ENCODE measurements around the gene GARNL3.
A peak's percentile ranks its signal among the peaks of the same experiment; 100 is the strongest.

The GARNL3 gene, protein sequence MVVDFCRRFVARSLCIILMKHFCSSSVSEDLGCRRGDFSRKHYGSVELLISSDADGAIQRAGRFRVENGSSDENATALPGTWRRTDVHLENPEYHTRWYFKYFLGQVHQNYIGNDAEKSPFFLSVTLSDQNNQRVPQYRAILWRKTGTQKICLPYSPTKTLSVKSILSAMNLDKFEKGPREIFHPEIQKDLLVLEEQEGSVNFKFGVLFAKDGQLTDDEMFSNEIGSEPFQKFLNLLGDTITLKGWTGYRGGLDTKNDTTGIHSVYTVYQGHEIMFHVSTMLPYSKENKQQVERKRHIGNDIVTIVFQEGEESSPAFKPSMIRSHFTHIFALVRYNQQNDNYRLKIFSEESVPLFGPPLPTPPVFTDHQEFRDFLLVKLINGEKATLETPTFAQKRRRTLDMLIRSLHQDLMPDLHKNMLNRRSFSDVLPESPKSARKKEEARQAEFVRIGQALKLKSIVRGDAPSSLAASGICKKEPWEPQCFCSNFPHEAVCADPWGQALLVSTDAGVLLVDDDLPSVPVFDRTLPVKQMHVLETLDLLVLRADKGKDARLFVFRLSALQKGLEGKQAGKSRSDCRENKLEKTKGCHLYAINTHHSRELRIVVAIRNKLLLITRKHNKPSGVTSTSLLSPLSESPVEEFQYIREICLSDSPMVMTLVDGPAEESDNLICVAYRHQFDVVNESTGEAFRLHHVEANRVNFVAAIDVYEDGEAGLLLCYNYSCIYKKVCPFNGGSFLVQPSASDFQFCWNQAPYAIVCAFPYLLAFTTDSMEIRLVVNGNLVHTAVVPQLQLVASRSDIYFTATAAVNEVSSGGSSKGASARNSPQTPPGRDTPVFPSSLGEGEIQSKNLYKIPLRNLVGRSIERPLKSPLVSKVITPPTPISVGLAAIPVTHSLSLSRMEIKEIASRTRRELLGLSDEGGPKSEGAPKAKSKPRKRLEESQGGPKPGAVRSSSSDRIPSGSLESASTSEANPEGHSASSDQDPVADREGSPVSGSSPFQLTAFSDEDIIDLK

DNA sequence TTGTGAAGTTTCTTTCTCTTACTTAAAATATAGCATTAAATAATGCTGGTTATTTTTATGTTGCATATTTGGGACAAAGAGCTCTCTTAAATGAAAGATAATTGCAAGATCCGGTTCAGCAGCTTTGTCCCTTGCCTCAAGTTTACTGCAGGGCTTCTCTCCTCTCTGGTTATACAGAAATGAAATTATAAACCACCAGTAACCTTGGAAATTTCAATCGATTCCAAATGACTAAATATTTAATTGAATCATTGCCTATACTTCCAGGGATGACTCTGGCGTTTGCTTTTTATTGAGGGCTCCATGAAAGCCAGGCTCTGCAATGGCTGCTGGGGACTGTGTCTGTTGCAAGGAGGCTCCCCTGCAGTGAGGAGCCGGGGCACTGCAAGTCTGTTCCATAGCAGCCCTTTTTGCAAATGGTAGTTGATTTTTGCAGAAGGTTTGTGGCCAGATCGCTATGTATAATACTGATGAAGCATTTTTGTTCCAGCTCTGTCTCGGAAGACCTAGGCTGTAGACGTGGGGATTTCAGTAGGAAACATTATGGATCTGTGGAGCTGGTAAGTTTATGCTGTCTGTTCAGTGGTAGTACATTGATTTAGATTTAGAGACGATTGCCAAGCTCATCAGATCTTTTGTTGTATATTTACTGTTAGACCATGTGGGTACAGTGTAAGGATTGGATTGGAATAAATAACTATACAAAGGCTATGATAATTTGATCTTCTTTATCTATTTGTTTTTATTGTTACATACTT is at the start of gene GARNL3:
TSS of gene GARNL3 (plus strand) at position 313 of the 758 bp plus-strand sequence. CDS start at position 417, 104 bp downstream.
- DNase-seq = no peak

DNA sequence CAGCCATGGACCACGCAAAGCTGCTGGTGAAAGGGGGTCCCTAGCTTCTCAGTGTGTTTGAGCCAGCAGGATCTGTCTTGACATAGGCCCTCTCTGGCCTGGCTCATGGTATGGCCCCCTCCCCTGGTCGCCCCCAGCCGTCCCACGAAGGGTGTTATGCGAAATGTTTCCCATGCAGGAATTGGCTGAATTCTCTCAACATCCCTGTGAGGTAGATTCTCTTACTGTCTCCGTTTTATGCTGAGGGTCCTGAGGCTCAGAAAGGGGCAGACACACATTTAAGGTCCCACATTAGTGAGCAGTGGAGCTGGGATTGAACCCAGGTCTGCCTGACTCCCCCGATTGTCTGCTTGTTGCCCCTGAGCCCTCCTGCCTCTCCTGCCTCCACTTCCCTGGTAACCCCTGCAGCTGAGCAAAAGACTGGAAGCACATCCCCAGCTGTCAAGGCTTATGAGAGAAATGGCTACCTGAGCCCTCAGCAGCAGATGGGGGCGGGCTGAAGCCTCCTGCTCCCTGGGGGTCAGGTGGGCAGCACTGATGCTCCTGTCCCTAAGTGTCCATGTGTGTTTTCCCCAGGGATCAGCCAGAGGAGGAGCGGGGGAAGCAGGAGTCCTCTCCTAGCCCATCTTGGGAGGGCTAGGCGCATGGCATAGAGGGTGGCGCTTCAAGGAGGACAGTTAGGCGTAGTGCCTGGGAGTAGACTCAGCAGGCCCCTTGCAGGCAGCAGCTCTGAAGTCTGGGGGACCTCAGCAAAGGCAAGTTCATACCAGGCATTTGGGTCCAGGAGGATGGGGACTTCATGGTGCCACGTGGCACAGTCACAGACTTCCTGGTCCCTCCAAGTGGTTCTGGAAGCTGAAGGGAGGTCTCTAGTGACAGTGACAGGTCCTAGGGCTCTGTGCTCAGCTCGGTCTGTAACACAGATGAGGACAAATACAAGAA is 49.0 kb upstream of the GARNL3 start:
- no peak for DNase-seq

DNA sequence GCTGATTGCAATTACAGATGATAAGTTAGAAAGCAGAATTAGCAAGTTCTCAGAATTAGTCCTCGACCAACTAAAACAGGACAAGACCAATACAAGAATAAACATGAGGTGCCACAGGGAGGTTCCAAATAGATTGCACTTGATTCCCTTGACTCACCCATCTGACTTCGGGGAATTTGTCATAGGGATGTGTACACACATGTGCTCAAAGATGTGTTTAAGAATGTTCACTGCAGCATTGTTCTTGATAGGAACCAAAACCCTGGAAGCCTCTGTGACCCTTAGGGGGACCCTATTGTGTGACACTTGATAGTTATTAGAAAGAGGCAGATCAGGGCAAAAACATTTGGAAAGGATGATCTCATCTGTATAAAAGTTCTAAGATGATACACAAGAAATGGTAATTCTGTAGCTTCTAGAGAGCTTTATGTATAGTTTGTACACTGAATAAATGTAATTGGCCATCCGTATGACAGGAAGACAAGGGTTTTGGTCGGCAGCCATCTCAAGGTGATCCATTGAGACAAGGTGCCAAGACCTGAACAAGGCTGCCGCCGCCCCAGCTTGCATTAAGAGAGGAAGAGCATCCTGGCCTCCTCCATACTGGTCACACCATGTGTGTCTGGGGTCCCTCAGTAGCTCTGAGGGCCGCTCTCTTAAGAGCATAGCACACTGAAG is 48.2 kb upstream of the GARNL3 start:
- no peak for DNase-seq

DNA sequence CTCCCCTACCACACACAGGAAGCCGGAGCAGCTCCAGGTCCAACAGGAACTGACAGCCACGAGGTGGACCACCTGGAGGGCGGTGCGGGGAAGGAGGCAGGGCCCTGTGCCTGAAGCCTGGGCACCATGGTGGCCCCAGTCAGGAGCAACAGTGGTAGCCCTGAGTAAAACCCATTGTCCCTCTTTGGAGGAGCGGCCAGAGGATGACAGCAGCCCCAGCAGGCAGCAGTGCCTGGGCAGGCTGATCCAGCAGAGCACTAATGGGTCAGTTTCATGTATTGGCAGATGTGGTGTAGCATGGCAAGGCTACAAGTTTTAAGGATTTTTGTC is 47.7 kb upstream of the GARNL3 start:
- no peak for DNase-seq

DNA sequence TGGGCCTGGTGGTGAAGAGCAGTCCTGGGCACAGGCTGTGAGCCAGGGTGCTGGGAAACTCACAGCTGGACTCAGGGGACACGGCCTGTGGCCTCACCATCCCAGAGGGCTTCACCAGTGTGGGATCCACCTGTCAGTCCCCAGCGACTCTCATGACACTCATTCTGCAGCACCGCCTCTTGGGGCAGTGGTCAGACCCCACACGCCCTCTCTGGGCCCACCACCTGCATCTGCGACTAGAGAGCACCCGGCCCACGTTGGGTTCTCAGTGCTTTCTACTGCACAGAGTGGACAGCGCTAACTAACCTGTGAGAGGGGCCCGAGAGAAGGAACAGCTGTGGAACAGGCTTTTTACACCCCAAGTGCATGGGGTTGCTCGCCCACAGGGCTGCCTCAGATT is 45.8 kb upstream of the GARNL3 start:
- no peak for DNase-seq

DNA sequence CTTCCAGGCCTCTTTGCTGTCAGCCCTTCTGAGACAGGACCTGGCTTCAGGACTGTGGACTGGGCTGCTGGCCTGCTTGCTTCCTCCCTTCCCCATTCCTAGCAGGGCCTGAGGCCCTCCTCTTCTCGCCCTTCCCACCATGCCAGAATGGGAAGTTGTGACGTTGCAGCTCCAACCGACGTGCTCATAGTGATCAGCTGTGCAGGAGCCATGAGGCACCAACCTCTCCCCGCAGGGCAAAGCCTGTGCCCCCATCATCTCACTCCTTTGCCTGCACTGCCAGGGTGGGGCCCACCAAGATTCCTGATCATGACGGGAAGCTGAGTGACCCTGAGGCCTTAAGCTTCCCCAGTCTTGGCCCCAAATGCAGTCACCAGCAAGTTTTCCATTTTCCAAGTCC is 45.1 kb upstream of the GARNL3 start:
- DNase-seq = no peak

DNA sequence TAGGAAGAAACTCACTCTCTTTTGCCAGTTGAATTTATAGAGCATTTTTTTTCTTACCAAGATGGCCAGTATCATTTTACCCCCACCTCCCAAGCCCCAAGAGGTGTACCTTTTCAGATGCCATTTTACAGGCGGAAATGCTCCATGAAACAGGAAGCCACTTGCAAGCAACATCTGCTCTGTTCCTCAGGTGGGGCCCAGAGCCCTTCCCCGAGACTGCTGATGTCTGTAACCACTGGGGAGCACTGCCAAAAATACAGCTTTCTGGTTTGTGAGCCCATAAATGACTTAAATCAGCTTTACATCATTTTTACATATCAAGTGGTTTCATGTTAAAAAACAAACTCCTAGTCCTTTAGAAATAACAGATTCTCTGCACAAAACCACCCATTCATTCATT is 42.9 kb upstream of the GARNL3 start:
- DNase-seq = peak; percentile 57

DNA sequence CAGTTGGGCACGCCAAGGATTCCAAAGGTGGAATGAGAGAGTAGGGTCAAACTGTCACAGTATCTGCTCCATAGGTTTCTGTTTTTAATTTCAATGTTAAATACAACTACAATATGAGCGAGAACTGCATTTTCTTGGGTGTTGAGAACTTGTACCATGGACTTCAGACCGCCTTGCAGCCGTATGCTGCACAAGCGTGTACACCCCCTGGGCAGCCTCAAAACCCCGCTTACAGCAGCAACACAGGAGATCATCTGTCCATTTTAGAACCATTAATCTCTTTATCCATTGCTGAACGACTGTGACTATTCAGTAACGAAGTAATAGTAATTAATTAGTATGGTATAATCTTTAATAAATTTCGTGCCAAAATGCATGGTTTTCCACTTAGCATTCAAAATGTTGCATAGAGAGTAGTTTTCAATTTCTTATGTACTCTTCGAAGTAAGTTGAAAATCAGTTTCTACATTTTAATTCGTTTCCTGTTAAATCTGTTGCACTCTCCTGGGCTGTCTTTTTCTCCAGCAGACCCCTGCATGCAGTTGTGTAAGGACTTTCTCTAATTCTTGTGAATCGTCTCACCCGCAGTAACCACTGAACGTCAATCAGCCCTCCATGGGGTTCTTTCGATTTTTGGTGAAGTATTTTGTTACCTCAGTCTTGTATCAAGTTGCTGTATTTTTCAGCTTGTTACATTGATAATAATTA is 42.0 kb upstream of the GARNL3 start:
- DNase-seq = no peak

DNA sequence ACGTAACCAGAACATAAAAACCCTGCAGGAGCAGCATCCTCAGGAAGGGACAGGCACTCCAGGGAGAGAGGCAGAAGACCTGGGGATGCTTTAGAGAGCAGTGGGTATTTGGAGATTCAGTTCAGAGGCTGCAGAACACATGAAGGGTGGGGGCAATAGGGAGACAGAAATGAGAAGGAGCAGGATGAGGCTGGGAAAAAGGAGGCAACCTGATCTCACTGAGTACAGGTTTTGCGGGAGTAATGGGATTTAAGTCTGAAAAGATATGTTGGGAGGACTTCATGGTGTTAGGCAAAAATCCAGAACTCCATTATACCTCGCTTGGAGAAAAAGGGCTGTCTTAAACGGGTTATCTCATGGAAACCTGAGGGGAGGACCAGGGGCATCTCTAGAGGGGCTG is 41.3 kb upstream of the GARNL3 start:
- DNase-seq = no peak

DNA sequence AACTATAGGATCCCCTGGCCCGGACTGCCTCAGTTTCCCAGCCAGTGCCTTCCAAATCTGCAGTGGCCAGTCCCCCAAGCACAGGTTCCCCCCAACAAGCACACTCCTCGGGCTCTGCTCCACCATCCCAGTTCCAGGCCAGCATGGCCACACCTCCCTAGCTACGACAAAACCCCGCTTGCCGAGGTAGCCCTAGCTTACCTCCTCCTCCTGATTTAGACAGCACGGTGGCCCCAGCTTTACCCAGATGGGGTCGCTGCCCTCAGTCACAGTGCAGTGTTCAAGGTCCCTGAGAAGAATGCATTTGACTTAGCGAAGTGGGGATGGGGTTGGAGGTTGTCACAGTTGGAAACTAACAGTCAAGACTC is 40.8 kb upstream of the GARNL3 start:
- DNase-seq = no peak

DNA sequence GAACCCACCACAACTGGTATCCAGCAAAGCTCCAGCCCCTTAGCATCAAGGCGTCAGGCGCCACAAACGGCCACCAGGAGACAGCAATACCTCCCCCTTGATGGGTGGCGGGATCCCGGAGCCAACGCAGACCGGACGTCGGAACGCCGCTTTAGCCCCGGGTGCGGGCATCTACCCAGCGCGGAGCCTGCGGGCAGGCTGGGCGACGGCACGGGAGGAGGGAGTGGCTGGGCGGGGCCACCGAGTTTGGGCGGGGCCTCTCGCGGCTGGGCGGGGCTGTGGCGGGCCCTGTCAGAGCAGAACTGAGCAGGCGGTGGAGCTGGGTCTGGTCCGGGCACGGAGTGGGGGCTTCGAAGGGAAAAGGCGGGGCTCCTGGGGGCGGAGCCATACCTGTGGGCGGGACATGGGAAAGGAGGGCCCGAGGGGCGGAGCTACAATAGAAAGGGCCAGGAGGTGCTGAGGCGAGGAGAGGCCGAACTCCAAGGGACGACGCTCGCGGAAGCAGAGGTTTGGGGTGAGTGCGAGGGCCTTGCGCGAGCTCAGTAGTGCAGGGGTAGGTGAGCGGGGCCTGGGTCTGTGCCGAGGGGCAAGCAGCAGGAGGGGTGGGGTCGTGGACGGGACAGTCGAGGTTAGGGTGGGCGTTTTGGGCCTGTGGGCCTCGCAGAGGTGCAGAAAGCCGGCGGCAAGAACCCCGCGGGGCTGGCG is 40.2 kb upstream of the GARNL3 start:
- peak; percentile 95 for DNase-seq

DNA sequence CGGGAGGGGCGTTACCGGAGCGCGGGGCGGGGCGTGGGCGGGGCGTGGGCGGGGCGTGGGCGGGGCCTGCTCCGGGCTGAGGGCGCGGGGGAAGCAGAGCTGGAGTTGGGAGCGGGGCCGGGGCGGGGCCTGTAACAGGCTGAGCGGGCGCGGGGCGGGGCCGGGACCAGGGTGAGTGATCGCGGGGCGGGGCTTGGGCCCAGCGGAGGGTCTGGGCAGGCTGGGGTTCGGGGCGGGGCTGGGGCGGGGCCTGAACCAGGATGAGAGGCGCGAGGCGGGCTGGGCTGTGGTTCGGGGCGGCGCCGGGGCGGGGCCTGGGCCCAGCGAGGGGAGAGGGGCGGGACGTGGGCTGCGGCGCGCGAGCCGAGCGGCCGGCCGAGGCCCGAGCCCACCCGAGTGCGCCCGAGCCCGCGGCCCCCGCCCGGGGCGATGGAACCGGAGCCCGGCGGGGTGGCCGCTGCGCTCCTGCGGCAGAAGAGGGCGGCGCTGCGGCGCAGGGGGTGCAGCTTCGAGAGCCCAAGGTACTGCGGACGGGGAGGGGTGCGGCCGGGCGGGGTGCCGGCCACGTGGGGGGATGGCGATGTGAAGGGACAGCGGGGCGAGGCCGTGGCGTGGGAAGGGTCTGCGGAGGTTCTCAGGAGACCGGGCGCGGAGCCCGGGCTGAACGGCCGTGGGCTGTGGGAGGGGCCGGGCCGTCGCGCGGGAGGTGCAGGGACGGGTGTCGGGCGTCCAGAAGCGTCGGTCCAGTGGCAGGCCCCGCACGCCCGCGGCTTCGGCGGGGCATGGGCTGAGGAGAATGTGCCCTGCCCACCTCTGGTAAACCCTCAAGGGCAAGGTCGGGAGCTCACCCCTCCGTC is 39.5 kb upstream of the GARNL3 start:
- DNase-seq = peak; percentile 99

DNA sequence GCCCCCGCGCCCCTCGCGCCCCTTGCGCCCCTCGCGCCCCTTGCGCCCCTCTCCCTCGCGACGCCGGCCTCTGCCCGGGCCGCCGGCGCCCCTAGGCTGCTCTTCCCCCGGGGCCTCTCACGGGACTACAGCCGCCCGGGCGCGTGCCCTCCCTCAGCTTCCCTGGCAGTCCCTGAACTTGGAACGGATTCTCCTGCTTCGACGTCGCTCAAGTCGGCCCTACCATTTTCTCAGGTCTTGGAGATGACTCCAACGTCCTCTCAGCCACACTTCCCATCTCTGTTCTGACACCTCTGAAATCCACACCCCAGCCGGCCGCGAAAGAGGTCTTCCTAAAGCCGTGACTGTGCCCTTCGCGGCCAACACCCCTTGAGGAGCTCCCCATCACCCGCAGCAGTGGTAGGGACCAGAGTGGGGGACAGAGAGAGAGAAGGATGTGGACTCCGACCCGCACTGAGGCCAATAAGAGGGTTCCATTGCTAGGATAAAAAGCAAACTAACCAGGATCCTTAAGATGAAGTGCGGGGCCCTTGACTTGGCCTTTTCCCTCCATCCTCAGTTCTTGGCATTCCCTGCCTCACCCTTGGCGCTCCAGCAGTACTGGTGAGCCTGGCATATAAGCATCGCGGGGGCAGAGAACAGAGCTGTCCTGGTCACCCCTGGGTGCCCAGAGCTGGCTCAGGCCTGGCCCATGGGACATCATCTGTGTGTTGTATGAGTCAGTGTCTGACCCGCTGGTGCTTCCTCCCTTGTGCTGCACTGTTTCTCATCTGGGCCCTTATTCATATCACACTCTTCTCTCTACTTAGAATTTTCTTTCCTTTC is 38.6 kb upstream of the GARNL3 start:
- peak; percentile 25 for DNase-seq

DNA sequence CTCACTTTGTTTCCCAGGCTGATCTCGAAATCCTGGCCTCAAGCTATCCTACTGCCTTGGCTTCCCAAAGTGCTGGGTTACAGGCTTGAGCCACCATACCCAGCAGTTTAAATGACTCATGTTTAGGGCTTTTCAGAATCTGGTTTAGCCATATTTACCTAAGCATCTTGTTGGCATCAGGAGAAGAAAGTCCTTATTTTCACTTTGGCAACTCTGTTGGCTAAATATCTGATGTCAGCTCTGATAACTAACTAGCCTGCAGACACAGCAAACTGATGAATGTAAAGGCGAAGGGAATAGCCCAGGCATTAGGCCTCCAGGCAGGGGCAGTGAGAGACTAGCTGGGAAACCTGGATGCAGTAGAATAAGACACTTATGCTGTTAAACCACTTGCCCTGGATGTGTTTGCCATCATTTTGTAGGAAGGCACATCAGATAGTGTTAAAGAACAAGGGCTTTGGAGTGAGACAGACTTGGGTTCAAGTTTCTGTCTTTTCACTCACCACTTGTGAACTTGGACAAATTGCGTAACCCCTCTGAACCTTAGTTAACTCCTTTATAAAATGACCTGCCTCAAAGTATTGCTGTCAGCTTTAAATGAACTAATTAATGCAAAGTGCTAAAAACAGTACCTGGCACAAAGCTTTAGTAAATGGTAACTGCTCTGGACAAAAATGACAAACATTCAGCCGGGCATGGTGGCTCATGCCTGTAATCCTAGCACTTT is 34.7 kb upstream of the GARNL3 start:
- no peak for DNase-seq

DNA sequence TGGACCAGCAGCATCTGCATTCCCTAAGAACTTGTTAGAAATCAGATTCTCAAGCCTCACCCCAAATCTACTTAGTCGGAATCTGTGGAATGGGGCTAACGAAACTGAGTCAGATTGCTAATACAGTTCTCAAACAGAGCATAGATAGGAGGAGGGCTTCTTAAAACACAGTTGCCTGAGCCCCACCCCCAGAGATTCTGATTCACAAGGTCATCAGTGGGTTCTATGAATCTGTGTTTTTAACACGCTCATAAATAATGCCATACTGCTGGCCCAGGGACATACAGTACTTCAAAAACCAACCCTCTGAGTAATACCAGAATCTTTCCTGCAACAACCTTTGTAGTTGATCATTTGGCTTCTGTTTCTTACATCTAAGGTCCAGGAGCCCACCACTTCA is 32.9 kb upstream of the GARNL3 start:
- DNase-seq = no peak

DNA sequence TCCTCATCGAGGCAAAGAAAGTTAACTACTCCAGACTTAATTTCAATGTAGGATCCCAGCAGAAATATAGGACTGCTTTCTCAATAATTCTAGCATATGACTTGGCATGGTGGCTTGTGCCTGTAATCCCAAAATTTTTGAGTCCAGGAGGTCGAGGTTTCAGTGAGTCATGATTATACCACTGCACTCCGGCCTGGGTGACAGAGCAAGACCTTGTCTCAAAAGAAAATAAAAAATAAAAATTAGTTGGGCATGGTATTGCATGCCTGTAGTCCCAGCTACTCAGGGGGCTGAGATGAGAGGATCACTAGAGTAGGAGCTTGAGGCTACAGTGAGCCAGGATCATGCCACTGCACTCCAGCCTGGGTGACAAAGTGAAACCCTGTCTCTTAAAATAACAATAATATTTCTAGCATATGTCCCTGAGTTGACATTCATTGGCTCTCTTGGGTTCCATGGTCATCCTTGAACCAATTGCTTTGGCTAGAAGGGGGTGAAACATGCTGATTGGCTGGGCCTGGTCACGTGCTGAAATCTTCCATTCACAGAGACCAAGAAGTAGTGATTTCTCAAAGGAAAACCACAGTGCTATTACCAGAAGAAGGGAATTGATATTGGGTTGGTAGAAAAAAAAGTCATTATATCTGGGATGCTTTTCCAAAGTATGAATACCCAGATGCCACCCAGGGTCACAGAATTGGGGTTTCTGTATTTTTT is 31.6 kb upstream of the GARNL3 start:
- no peak for DNase-seq

DNA sequence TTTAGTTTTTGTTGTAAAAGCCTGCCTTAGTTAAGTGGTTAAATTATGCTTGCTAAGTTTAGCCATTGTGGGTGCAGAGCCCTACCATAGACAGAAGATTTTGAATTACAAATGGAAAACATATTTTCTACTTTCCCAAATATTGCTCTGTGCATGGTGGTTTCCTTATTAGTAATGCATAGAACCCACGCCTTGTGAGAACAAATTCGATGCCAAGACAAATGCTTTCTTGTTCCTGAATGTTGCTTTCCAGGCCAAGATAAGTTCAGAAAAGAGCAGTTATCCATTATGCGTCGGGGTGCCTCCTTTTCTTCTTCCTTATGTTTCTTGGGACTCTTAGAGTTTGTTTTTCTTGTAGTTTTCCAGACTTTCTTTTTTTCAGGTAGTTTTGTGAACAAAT is 31.0 kb upstream of the GARNL3 start:
- DNase-seq = no peak
